GM18951 (cell line): ENCODE results near the gene ASB14.
"Not testable (repeated sequence)": the region's sequence is repeated elsewhere in the genome, so short reads cannot be mapped to it uniquely, and the experiment has no call there.

Experiments used
- POLR2A ChIP-seq: IDR thresholded peaks from 4 replicates; pipeline ENCODE4 v1.6.1; 2011; ENCODE audit warnings: mild to moderate bottlenecking; ENCODE audit not compliant: insufficient read length, insufficient read depth; ENCODE audit errors: extremely low read depth
- in situ Hi-C: fragments of 300-500 bp; cut with MboI; formaldehyde crosslinking; loops from one replicate; pipeline ENCODE4 v1.12.0; 2022; ENCODE audit warnings: low sequenced_read_pairs, mixed read lengths, inconsistent platforms; ENCODE audit not compliant: unreplicated experiment

The ASB14 gene

GRCh38 chr3:57292159-57292896 lies at the start of gene ASB14:
TSS of gene ASB14 (minus strand) at chr3:57292685. CDS start at chr3:57292033, 652 bp downstream.
- no peak for TF ChIP-seq POLR2A
- in situ Hi-C loops: no loop called here

DNA sequence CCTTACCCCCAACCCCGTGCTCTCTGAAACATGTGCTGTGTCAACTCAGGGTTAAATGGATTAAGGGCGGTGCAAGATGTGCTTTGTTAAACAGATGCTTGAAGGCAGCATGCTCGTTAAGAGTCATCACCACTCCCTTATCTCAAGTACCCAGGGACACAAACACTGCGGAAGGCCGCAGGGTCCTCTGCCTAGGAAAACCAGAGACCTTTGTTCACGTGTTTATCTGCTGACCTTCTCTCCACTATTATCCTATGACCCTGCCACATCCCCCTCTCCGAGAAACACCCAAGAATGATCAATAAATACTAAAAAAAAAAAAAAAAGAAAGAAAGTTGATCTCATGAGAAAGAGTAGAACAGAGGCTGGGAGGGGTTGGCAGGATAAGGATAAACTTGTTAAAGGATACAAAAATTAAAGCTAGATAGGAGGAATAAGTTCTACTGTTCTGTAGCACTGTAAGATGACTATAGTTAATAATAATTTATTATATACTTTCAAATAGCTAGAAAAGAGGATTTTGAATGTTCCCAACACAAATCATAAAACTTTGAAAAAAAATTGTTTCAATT lies 46.7 kb upstream of the ASB14 start:
- in situ Hi-C loops: not testable (repeated sequence)

GRCh38 chr3:57338272-57339070 lies 46.0 kb upstream of the ASB14 start:
- in situ Hi-C loops: not testable (repeated sequence)

GRCh38 chr3:57335283-57335938 lies 42.9 kb upstream of the ASB14 start:
- TF ChIP-seq POLR2A: no peak
- in situ Hi-C loops: no loop called here

GRCh38 chr3:57331078-57331610 lies 38.7 kb upstream of the ASB14 start:
- TF ChIP-seq POLR2A: no peak
- in situ Hi-C loops: no loop called here

DNA sequence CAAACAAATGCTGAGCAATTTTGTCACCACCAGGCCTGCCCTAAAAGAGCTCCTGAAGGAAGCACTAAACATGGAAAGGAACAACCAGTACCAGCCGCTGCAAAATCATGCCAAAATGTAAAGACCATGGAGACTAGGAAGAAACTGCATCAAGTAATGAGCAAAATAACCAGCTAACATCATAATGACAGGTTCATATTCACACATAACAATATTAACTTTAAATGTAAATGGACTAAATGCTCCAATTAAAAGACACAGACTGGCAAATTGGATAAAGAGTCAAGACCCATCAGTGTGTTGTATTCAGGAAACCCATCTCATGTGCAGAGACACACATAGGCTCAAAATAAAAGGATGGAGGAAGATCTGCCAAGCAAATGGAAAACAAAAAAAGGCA lies 34.0 kb upstream of the ASB14 start:
- in situ Hi-C loops: not testable (repeated sequence)

DNA sequence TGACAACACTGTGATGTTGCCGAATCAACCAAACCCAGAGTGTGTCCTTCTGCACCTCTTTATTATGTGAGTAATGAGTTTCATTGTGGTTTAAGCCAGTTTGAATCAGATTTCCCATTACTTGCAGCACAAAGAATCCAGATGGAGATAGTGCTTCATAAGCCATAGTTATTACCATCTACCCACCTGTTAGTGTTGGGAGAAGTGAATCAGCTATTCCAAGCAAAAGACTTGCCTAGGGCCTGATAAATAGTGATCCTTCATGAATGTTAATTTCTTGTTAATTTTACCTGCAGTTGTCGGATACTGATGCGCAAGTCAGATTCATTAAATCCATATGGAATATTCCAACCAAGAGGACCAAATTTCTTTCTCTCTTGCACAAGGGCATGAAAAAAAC lies 21.7 kb upstream of the ASB14 start:
- TF ChIP-seq POLR2A: no peak
- in situ Hi-C loops: no loop called here

DNA sequence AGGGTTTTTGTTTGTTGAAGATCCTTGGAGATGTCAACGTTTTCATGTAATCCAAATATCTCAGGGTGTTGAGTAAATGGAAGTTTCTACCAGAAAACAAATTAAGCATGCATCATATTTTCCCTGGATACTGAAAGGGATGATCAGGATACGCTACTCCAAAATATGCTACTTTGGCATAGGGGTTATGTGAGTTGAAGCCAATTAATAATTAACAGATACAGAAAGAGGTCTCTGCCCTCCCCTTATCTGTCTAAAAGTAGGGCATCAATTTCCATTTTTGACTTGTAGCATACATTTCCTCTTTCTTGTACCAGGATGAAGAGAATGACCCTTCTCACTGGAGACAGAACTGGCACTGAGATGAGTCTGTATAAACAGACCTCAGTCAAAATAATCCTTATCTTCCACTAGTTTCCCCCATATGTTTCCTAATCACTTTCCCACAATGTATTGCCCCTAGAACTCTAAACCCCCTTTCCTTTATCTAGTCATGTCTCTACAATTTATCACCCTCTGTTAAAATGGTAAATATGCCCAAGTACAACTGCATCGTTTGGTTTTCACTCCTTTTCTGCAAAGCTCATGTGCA lies 17.4 kb upstream of the ASB14 start:
- no peak for TF ChIP-seq POLR2A
- in situ Hi-C loops: no loop called here

GRCh38 chr3:57303520-57303919 lies 11.0 kb upstream of the ASB14 start:
- in situ Hi-C loops: not testable (repeated sequence)

GRCh38 chr3:57298041-57298440 lies 5.6 kb upstream of the ASB14 start:
- TF ChIP-seq POLR2A: no peak
- in situ Hi-C loops: no loop called here

DNA sequence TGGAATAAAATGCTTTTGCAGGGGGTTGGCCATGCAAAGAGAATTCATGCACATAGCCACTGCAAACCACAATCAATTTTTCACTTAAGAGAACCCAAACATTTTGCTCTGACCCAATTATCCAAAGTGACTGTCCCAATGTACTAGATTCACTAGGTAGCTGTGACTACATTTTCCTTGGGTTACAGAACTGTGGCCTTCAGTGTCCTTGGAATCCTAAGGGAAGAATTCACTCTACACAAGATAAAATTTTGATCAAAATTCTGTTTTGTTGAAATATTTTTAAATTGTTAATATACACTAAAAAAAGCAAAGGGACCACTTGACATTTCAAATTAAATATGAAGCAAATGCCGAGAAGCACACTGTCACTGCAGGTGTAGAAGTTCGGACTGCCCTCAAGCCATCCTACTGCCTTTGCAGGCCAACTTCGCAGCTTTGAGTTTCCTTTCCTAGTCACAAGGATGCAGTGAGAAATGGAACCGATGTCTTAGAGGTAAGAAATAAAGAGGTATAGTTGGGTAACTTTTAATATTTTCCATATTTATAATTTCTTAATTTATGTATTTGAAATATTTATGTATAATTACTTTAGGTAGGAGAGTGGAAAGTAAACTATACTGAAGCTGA lies 527 bp upstream of the ASB14 start:
- in situ Hi-C loops: no loop called here
- TF ChIP-seq POLR2A: no peak

DNA sequence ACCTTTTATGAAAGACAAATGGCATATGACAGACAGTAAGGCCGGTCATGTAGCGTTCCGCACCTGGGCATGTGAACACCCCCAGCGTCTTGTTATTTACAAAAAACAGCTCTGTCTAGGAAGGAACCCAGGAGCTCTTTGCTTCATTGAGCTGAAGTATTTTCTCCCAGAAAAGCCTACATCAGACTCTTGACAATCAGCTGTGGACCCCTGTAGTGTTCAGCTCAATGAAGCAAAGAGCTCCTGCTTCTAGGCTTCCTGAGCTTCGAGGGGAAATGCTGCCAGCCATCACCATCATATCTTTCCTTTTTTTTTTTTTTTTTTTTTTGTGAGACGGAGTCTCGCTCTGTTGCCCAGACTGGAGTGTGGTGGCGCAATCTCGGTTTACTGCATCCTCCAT lies 4.1 kb downstream of the ASB14 start:
- in situ Hi-C loops: no loop called here
- TF ChIP-seq POLR2A: no peak

- no peak for TF ChIP-seq POLR2A
- in situ Hi-C loops: no loop called here
These were observed 5.3 kb downstream of the ASB14 start for GRCh38 chr3:57287205-57287604.
